GM12872 (cell line): Measurements from ENCODE around the gene DNAH8.

Experiments
- TF ChIP-seq, protein P1 (sequence below): IDR thresholded peaks from 3 replicates; pipeline ENCODE4 v1.5.1; 2011; ENCODE audit warnings: low read depth, mild to moderate bottlenecking, low read length, moderate library complexity; ENCODE audit not compliant: insufficient read depth

DNAH8 gene

DNA sequence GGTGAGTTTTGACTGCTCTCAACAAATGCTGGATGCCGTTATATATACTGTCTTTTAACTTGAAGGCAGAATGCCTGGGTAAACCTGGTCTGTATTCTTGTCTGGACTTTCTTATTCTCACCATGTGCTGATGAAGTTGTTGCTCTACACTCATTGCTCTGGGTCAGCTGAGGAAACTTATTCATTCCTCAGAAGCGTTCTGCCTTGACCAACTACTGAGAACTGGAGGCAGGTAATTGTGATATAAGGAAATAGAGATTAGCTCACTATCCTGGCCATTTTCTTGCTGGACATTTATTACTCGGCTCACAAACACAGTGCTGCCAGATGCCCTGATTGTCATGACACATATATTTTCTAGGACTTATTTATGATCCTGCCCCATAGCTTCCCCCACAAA is 103.6 kb downstream of the DNAH8 start:
- TF ChIP-seq, protein P1, sequence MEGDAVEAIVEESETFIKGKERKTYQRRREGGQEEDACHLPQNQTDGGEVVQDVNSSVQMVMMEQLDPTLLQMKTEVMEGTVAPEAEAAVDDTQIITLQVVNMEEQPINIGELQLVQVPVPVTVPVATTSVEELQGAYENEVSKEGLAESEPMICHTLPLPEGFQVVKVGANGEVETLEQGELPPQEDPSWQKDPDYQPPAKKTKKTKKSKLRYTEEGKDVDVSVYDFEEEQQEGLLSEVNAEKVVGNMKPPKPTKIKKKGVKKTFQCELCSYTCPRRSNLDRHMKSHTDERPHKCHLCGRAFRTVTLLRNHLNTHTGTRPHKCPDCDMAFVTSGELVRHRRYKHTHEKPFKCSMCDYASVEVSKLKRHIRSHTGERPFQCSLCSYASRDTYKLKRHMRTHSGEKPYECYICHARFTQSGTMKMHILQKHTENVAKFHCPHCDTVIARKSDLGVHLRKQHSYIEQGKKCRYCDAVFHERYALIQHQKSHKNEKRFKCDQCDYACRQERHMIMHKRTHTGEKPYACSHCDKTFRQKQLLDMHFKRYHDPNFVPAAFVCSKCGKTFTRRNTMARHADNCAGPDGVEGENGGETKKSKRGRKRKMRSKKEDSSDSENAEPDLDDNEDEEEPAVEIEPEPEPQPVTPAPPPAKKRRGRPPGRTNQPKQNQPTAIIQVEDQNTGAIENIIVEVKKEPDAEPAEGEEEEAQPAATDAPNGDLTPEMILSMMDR: no peak

DNA sequence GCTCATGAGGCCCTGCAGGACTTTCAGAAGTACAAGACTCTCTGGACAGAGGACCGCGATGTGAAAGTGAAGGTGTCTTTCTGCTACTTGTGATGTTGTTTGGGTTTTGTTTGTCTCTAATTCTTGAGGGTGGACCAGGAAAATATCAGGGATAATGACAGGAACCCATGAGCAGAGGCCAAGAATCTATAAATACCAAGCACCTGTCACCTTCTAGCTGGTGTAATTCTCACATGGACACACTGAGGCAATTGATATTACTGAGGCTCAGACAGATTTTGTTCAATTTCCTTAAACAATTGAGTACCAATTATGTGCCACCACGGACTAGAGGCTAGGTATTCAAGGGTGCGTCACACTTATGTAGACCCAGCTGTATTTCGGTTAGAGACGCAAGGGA is 107.9 kb downstream of the DNAH8 start:
- TF ChIP-seq, protein P1: no peak

DNA sequence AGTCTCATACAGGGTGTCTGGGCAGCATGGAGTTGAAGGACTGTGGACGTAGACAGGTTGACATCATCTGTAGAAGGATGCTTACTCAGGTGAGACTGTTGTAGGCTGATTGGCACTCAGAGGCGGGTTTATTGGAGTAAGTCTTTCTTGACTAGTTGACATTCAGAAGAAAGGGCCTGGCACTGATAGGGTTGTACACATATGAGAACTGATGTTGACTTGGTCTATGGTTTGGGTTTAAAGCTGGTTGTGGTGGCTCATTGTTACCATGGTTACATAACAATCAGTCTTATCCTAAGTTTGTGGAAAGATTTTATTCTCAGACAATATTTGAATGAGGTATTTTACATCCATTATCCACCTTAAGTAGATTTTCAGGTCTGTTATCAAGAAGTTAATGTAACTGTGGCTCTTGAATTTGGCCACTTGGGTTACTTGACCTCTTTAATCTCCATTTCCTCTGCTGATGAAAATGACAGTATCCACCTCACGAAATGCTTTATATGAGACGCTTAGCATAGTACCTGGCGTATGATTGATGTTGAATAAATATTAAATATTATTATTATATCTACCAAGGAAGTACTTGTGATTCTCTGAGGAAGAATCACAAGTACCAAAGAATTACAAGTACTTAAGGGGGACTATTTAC is 109.3 kb downstream of the DNAH8 start:
- TF ChIP-seq, protein P1: no peak

GRCh38 chr6:38827024-38827423 is 111.9 kb downstream of the DNAH8 start:
- TF ChIP-seq, protein P1: no peak

- TF ChIP-seq, protein P1: no peak
Observed at GRCh38 chr6:38831865-38832264, 116.8 kb downstream of the DNAH8 start.

DNA sequence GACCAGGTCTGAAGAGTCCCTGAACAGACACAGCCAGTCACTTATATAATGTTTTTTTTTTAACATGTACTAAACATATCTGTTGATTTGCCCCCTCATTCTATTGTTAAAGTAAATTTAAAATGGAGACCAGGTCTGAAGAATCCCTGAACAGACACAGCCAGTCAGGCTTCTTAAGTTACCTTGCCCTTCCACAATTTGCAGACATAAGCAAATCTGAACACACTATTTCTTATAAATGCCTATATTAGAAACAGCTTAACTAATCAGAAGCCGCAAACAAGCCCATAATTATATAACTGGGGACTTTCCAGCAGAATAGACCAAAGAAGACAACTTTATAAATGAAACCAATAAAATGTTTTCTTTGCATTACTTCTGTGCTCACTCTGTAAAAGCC is 118.2 kb downstream of the DNAH8 start:
- TF ChIP-seq, protein P1: no peak

DNA sequence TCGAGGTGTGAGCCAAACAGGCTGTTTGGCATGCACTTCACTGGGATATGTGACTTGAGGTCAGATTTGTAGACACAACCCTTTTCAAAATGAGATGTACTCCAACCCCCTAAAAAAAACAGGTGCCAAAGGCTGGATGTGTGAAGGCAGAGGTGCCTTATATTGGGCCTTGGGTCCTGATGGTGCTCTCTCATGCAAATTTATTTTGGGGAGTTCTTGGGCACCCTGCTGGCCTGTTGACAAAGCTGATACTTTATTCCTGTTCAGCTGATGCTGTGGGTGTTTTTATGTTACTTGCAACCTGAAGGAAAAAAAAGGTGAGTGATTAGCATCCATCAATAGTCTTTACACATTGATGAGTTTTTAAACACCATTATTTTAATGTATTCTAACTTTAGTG is 121.5 kb downstream of the DNAH8 start:
- TF ChIP-seq, protein P1: no peak
